CD4-positive, alpha-beta T cell treated with Interleukin-10 for 1 hour (primary cell): ENCODE results near the gene ABCB4.

Experiments
- DNase-seq: peaks from one replicate; pipeline ENCODE4 v3.0.0-alpha.2; 2020

The ABCB4 gene

DNA sequence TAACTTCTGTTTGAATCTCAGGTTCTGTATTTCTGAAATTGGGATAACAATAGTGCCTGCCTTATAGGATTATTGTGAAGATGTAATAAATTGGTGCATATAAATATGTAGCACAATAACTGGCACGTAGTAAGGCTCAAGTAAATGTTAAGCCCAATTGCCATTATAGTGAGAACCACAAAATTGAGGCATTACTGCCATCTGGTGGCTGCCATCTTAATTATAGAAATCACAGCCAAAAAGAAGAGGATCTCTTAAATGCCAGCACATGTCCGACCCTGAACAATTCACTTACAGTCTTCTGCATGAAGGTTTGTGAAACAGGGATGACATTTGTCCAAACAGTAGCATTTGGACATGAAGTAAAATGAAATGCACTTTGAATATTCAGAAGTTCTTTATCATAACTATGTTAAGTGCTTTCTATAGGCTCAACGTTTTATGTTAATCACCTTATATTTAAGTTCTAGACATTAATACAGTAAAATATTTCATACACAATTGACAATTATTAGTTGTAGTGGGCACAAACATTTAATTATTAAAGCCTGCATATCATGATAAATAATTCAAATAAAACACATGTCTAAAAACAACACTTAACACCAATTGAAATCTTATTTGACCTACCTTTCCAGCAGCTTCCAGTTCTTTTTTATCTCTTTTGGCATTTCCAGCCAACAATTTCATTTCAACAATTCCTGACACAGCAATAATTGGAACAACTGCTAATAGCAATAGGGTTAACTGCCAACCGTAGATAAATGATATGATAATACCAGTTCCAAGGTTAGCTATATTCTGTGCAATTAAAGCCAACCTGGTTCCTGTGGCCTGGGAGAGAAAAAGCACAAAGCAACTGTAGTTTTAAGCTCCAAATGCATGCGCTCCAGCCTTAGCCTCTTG is 58.5 kb downstream of the ABCB4 start:
- peak; percentile 80 for DNase-seq

DNA sequence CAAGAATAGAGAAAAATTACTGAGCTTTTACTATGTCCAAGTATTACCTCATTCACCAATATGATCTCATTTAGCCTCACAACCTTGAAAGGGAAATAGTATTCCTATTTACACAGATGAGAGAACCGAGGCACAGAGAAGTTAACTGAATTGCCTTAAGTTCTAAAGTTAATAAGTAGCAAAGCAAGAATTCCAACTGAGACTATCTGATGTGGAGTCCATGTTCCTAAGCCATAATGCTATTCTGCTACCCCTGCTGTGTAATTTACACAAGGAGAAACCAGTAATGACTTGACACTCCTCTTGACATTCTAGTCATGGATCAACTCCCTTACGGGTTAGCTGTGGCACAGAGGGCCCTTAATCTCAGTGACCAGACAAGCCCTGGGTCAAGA is 60.7 kb downstream of the ABCB4 start:
- no peak for DNase-seq

DNA sequence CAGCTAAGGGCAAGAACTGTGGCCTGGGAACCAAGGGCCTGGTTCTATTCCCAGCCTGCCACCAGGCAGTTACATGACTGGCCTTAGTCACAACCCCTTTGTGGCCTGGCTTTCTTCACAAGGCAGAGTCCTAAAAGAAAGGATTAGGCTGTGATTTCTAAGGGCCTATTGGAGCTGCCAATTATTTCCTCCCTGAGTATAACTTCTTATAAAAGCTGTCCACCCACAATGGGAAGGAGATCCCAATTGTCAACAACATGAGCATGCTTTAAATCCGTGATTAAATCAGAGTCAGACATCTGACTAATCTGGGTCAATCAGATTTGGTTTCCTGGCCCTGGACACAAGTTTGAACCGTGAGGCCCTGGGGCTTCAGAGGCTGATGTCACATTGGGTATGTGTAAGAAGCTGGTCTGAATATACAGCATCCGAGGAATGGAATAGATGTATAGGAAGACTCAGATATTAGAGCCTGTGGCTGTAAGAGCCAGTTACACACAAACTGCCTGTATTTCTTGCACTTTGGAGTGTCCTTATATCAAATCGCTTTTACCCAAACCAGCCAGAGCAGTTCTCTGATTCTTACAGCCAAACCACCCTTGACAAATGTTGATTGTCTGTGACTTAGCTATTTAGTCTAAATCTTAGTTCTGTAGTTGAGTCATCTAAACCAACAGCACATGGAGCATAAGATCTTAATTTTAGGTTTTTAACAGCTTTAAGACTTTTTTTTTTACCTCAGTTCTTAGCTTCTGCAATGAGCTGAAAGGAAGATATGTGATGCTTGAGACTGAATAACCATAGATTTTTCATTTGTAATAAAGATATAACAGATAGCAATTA is 61.3 kb downstream of the ABCB4 start:
- DNase-seq = no peak

- DNase-seq = no peak
These were observed 62.5 kb downstream of the ABCB4 start for GRCh38 chr7:87413029-87413428.

GRCh38 chr7:87411186-87411585 is 64.3 kb downstream of the ABCB4 start:
- DNase-seq = no peak

DNA sequence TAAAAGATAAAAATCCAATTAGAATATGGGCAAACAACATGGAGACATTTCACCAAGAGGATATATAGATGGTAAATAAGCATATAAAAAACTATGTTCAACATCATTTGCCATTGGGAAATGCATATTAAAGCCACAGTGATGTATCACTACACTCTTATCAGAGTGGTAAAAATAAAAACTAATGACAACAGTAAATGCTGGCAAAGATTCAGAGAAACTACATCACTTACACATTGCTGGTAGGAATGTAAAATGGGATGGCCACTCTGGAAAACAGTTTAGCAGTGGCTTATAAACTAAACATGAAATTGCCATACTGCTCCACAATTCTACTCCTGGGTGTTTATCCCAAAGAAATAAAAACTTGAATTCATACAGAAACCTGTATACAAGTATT is 70.8 kb downstream of the ABCB4 start:
- DNase-seq = no peak

DNA sequence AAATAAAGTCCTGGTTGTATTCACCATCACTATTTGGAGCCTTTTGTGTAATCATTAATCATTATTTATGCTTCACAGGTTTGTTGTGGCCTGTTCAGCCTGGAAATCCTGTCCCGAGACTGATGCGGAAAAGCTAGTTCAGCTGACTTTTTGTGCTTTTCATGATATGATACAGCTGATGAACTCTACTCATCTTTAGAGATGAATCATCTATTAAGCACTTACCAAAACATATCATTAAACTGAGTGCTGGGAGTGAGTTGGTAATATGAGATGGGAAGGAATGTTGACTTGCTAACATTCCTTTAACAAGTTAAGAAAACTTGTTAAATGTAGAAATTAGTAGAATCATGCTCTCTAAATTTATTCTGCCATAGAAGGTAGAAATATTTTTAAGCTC is 77.0 kb downstream of the ABCB4 start:
- DNase-seq = no peak

GRCh38 chr7:87395442-87396020 is 79.9 kb downstream of the ABCB4 start:
- DNase-seq = no peak

GRCh38 chr7:87391020-87391701 is 84.3 kb downstream of the ABCB4 start:
- no peak for DNase-seq

GRCh38 chr7:87380905-87381304 is 94.6 kb downstream of the ABCB4 start:
- DNase-seq = no peak

DNA sequence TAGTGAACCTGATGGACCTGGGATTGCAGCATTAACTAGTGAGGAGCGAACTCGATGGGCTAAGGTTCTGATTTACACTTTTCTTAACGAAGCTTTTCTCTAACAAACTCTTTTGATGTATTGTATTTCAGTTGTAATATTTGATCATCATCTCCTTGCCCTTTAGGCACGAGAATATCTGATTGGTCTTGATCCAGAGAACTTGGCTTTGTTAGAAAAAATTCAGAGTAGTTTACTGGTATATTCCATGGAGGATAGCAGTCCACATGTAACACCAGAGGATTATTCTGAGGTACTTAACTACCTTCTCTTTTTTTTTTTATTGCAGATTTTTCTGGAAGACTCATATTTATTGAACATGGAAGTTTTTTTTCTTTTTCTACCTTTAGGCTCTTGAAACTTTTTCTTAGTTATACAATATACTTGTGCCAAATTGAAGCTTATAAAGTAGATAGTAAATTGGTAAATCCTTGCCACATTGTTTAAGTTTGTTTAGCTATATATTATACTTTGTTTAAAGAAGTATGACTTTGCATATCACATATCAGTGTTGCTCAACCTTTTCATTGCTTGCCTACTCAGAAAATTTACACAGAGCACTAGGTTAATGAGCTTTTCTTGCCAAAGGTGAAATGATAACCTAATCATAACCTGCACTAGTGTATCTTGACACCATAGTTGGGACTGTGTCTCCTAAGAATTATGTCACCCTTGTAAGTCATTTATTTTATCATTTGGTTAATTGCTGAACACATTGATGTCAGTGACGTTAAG is 99.6 kb downstream of the ABCB4 start:
- no peak for DNase-seq

GRCh38 chr7:87370660-87371180 is 104.8 kb downstream of the ABCB4 start:
- DNase-seq = no peak

DNA sequence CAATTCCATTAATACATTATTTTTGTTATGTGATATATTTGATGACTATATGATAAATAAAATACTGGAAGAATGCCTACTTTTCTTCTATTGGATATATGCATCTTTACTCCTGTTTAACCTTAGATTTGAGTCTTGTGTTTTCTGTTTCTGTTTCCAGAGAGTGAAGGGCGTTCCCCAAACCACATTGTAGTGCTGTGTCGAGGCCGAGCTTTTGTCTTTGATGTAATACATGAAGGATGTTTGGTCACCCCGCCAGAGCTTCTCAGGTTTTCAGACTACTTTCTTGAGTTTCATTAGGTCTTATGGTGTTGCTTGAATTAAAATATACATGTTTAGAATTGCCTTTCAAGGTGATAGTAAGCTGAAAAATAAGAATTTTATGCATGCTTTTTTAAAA is 106.3 kb downstream of the ABCB4 start:
- peak; percentile 55 for DNase-seq

- no peak for DNase-seq
These were observed 111.2 kb downstream of the ABCB4 start for GRCh38 chr7:87364246-87364645.

GRCh38 chr7:87363342-87363741 is 112.1 kb downstream of the ABCB4 start:
- DNase-seq = no peak

DNA sequence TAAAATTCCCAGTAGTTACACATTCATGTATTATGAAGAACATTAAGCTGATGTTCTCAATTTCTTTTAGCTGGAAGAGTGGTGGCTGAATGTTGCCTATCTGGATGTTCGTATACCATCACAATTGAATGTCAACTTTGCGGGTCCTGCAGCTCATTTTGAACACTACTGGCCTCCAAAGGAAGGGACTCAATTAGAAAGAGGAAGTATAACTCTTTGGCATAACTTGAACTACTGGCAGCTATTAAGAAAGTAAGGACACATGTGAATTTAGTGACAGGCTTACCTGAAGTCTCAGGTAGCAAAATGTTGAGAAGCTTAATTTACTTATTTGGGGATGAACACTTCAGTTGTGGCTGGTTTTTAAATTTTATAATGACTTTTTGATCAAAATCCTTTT is 114.2 kb downstream of the ABCB4 start:
- no peak for DNase-seq

DNA sequence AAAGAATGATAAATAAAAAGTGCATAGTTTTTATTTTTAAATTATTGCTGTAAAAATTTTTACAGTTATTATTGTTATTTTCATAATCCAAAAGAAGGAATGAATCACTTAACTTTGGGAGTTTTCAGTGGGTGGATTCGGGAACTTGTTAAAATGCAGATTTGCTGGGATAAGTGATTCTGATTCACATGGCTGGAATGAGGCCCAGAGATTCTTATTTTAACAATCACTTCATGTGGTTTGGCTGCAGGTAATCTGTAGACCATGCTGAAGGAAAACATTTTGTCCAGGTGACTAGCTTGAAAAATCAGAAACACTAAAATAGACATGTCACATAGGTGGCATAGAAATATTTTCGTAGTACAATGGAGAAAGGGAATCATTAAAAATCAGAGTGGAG is 116.1 kb downstream of the ABCB4 start:
- no peak for DNase-seq

- DNase-seq = no peak
These were observed 119.0 kb downstream of the ABCB4 start for GRCh38 chr7:87356448-87356847.

- DNase-seq = no peak
These were observed 120.7 kb downstream of the ABCB4 start for GRCh38 chr7:87354749-87355148.
